Endothelial cell of umbilical vein (primary cell): ENCODE data around the gene RAB11B. TPM values are rescaled to one million over a fixed set of nuclear protein-coding genes. Genes with fewer than 3 reads are reported as not detected.

ENCODE experiments used
- BruUV-seq: library from RNA; stranded (reverse); fragments of 400-500 nt; replicated peaks from 2 replicates; lab custom pipeline; 2021; lab: Mats Ljungman, UMichigan
- CTCF ChIA-PET: fragments of 300-600, 350-600 bp; sonication (Branson Sonifier 250); formaldehyde crosslinking; loops from one replicate; lab custom pipeline; 2021; ENCODE audit warnings: antibody characterized with exemption, inconsistent platforms; lab: Charles Lee
- POLR2A ChIA-PET: fragments of 300-600, 350-600 bp; sonication (Branson Sonifier 250); formaldehyde crosslinking; loops from one replicate; lab custom pipeline; 2021; ENCODE audit warnings: antibody characterized with exemption, inconsistent platforms; lab: Charles Lee
- DNase-seq: peaks from one replicate; pipeline ENCODE4 v3.0.0-alpha.2; 2011; ENCODE audit warnings: low read depth, low spot score
- FAIRE-seq: peaks from 2 replicates; lab custom pipeline; 2011; peaks lifted over from hg19 to GRCh38; lab: Jason Lieb, UNC
- H2AFZ ChIP-seq: 2 replicates; pipeline ENCODE4 v1.6.0; 2012; ENCODE audit warnings: low read depth, low read length, control low read depth, inconsistent platforms
- H3K27ac ChIP-seq: 2 replicates; pipeline ENCODE4 v1.5.1; 2011; ENCODE audit warnings: low read depth, mild to moderate bottlenecking, control low read depth, low read length, moderate library complexity; ENCODE audit not compliant: insufficient read depth
- H3K27me3 ChIP-seq, 2 experiments: 2 replicates each; pipeline versions ENCODE4 v1.6.0 to v1.6.1; 2011; ENCODE audit warnings: low read length in 2 of 2, mixed read lengths in 1 of 2; ENCODE audit not compliant: control insufficient read depth in 2 of 2, insufficient read depth in 2 of 2
- H3K36me3 ChIP-seq, 2 experiments: 2 replicates in 1 of 2; 3 replicates in 1 of 2; pipeline ENCODE4 v1.5.1; 2011; ENCODE audit warnings: low read length in 2 of 2, mild to moderate bottlenecking in 1 of 2, moderate library complexity in 1 of 2; ENCODE audit not compliant: control insufficient read depth in 2 of 2, insufficient read depth in 2 of 2; ENCODE audit errors: extremely low read depth in 1 of 2
- H3K4me1 ChIP-seq: 3 replicates; pipeline ENCODE4 v1.5.1; 2011; ENCODE audit warnings: mild to moderate bottlenecking, low read length; ENCODE audit not compliant: control insufficient read depth, insufficient read depth; ENCODE audit errors: extremely low read depth
- H3K4me2 ChIP-seq: 2 replicates; pipeline ENCODE4 v1.6.1; 2011; ENCODE audit warnings: low read length, control low read depth, mixed read lengths; ENCODE audit not compliant: insufficient read depth
- H3K4me3 ChIP-seq, 3 experiments: fragments of 200-600 bp in 1 of 3; sonication (generic), shearing (Covaris generic) in 1 of 3; replicated peaks in 1 of 3; 2 replicates each; pipeline ENCODE4 v1.5.1; 2011 to 2016; ENCODE audit warnings: control low read depth in 3 of 3, low read length in 3 of 3, mild to moderate bottlenecking in 2 of 3, inconsistent platforms in 1 of 3, low read depth in 1 of 3, moderate library complexity in 1 of 3; ENCODE audit not compliant: insufficient read depth in 1 of 3
- H3K79me2 ChIP-seq: 2 replicates; pipeline ENCODE4 v1.6.0; 2012; ENCODE audit warnings: low read length, inconsistent platforms; ENCODE audit not compliant: control insufficient read depth, insufficient read depth
- H3K9ac ChIP-seq: replicated peaks from 2 replicates; pipeline ENCODE3; 2011; ENCODE audit warnings: low read length, control low read depth; ENCODE audit not compliant: insufficient read depth; ENCODE audit errors: extremely low read depth
- H3K9me1 ChIP-seq: replicated peaks from 3 replicates; pipeline ENCODE4 v1.6.0; 2011; ENCODE audit warnings: mild to moderate bottlenecking, low read length; ENCODE audit not compliant: control insufficient read depth, insufficient read depth; ENCODE audit errors: extremely low read depth
- H3K9me3 ChIP-seq: replicated peaks from 2 replicates; pipeline ENCODE4 v1.5.1; 2012; ENCODE audit warnings: low read length, inconsistent platforms; ENCODE audit not compliant: control insufficient read depth, insufficient read depth
- H4K20me1 ChIP-seq: replicated peaks from 2 replicates; pipeline ENCODE3; 2011; ENCODE audit warnings: mild to moderate bottlenecking, low read length; ENCODE audit not compliant: control insufficient read depth, insufficient read depth; ENCODE audit errors: extremely low read depth
- FOS ChIP-seq: IDR thresholded peaks from 2 replicates; pipeline ENCODE4 v1.6.1; 2011; ENCODE audit warnings: mild to moderate bottlenecking, low read length, moderate library complexity, borderline replicate concordance; ENCODE audit not compliant: insufficient read depth
- GATA2 ChIP-seq: IDR thresholded peaks from 2 replicates; pipeline ENCODE4 v1.7.0; 2011; ENCODE audit warnings: low read depth, mild to moderate bottlenecking, moderate library complexity, mixed read lengths, low read length; ENCODE audit not compliant: insufficient read length, insufficient read depth
- JUN ChIP-seq: IDR thresholded peaks from 2 replicates; pipeline ENCODE4 v1.6.1; 2011; ENCODE audit warnings: borderline replicate concordance, low read depth; ENCODE audit not compliant: insufficient read length, insufficient read depth
- POLR2A ChIP-seq: IDR thresholded peaks from 2 replicates; pipeline ENCODE4 v1.6.1; 2012; ENCODE audit warnings: low read depth, mild to moderate bottlenecking, control low read depth, low read length
- POLR2AphosphoS5 ChIP-seq: IDR thresholded peaks from 2 replicates; pipeline ENCODE4 v1.6.1; 2012; ENCODE audit warnings: low read depth, mild to moderate bottlenecking, control low read depth, low read length, moderate library complexity; ENCODE audit not compliant: insufficient read depth
- dilution Hi-C: fragments of 300-500 bp; cut with MboI; formaldehyde crosslinking; loops from one replicate; pipeline ENCODE4 v1.15.0; 2019; ENCODE audit warnings: low sequenced_read_pairs; ENCODE audit not compliant: extremely low pct_ligation_motif_present
- intact Hi-C: fragments of 100-400 bp; cut with micrococcal nuclease; formaldehyde crosslinking; loops from one replicate; pipeline ENCODE4 v1.10.0; 2022
- polyA plus RNA-seq, 4 experiments: library from polyadenylated mRNA; depleted of rRNA in 3 of 4; stranded (reverse) in 3 of 4; unstranded in 1 of 4; fragments of >200 nt; gene quantifications; 2 replicates each; pipeline versions ENCODE4 v1.2.1 to v1.2.3, GENCODE V29; 2011 to 2012; ENCODE audit warnings: missing spikeins in 1 of 4
- total RNA-seq: library from RNA; stranded (reverse); gene quantifications from 2 replicates; pipeline ENCODE4 v1.2.3, GENCODE V29; 2021
- TF ChIP-seq, protein P1 (sequence below): IDR thresholded peaks from 2 replicates; pipeline ENCODE4 v1.6.1; 2011; ENCODE audit not compliant: insufficient read depth, insufficient read length
- TF ChIP-seq, protein P2 (sequence below), 2 donors: IDR thresholded peaks; 1 replicate in 1 of 2; 2 replicates in 1 of 2; pipeline ENCODE4 v1.5.1; 2011; ENCODE audit warnings: low read length in 2 of 2, mild to moderate bottlenecking in 2 of 2, moderate library complexity in 2 of 2, control low read depth in 1 of 2, inconsistent platforms in 1 of 2, low read depth in 1 of 2; ENCODE audit not compliant: insufficient read depth in 1 of 2; ENCODE audit errors: extremely low read depth in 1 of 2

The RAB11B gene
- total and polyA plus RNA-seq, 2 donors (not counting 3 experiments of a cell fraction or from before 2014, with no cell fraction given) = 74.1 to 99.8 TPM

DNA sequence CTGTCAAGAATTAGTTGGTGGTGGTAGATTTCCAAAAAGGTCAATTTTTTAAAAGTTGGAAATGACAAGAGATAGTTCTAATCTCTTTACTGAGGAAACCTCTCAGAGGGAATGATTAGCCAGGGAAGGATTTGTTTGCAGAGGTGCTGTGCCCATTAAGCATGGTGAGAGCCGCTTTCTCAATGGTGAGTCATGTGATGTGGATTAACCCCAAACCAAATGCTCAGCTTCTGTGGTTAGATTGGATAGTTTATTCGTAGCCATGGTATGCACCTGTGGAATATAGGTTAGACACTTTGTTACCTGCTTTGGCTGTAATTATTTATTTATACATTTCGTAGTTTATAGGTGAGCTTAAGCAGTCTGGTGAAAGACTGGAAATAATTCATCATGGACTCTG, 61.7 kb downstream of the RAB11B start:
- H3K4me2 ChIP-seq = no peak overlapping the region
- DNase-seq (no peak), FAIRE-seq (peak; percentile 75)
- H3K9ac ChIP-seq = no peak overlapping the region
- no peaks in the 10 kb centered on the region for H3K27me3 ChIP-seq
- ChIA-PET CTCF (interaction anchor here (0.6 to 3.0 kb wide), 4 partner anchors 39 to 98 kb away, joined by 3 to 13 read pairs (median 4); partner anchors contain the start of gene MARCHF2), POLR2A (interaction anchor here (0.6 kb wide), 1 partner anchor 286 kb away, joined by 3 read pairs; no protein-coding TSS in a partner anchor)
- dilution Hi-C loops (no loop called here), intact Hi-C loops (no loop called here)
- H3K4me3 ChIP-seq = no peak overlapping the region
- H3K9me3 ChIP-seq = no peaks in the 10 kb centered on the region
- TF ChIP-seq POLR2AphosphoS5 (no peak), JUN (no peak), GATA2 (no peak), POLR2A (no peak), FOS (peak; percentile 26)
- TF ChIP-seq, protein P1, sequence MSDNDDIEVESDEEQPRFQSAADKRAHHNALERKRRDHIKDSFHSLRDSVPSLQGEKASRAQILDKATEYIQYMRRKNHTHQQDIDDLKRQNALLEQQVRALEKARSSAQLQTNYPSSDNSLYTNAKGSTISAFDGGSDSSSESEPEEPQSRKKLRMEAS = no peak
- TF ChIP-seq, protein P2, sequence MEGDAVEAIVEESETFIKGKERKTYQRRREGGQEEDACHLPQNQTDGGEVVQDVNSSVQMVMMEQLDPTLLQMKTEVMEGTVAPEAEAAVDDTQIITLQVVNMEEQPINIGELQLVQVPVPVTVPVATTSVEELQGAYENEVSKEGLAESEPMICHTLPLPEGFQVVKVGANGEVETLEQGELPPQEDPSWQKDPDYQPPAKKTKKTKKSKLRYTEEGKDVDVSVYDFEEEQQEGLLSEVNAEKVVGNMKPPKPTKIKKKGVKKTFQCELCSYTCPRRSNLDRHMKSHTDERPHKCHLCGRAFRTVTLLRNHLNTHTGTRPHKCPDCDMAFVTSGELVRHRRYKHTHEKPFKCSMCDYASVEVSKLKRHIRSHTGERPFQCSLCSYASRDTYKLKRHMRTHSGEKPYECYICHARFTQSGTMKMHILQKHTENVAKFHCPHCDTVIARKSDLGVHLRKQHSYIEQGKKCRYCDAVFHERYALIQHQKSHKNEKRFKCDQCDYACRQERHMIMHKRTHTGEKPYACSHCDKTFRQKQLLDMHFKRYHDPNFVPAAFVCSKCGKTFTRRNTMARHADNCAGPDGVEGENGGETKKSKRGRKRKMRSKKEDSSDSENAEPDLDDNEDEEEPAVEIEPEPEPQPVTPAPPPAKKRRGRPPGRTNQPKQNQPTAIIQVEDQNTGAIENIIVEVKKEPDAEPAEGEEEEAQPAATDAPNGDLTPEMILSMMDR (IDR thresholded peaks at IDR 0.05; ENCODE audit: extremely low read depth in 1 of 2, insufficient read depth in 1 of 2, low read depth in 1 of 2, low read length in 2 of 2) = no peak
- no peak overlapping the region for H2AFZ ChIP-seq
- no peaks in the 10 kb centered on the region for H3K9me1 ChIP-seq
- no TSS peak for BruUV-seq
- H3K79me2 ChIP-seq = peaks cover 98% of the 10 kb centered on the region
- peaks cover 31% of the 10 kb centered on the region for H3K4me1 ChIP-seq
- no peak overlapping the region for H3K27ac ChIP-seq
- peaks cover 38% of the 10 kb centered on the region for H4K20me1 ChIP-seq
- H3K36me3 ChIP-seq = peaks cover 12 to 23% of the 10 kb centered on the region in 2 experiments
